Tibial nerve (tissue), 3 donors: ENCODE measurements around the gene TBCD.
A peak's percentile ranks its signal among the peaks of the same experiment; 100 is the strongest.

Experiments
- CTCF ChIP-seq, 5 experiments: fragments of 200-600 bp in 3 of 5; fragments of 450-650 bp in 2 of 5; sonication (generic) in 3 of 5; IDR thresholded peaks; one replicate each; pipeline ENCODE4 v1.5.1; 2016 to 2019; ENCODE audit warnings: antibody characterized with exemption in 5 of 5, mild to moderate bottlenecking in 3 of 5, moderate library complexity in 2 of 5
- POLR2A ChIP-seq, 2 donors: fragments of 450-650 bp; IDR thresholded peaks; one replicate each; pipeline ENCODE4 v1.6.1; 2017; ENCODE audit warnings: antibody characterized with exemption in 2 of 2, mild to moderate bottlenecking in 2 of 2, moderate library complexity in 2 of 2

GRCh38 chr17:82751571-82752370 is at the start of gene TBCD:
- TF ChIP-seq POLR2A (IDR thresholded peaks at IDR 0.05) (peak in 1 of 2 donors; percentile 71), CTCF (IDR thresholded peaks at IDR 0.05) (peak in 2 of 5 experiments; percentile 14 to 41)
